Renal cortical epithelial cell (primary cell): Measurements from ENCODE around the gene RRAS2. TPM values are rescaled to one million over a fixed set of nuclear protein-coding genes. Genes with fewer than 3 reads are reported as not detected.

Experiments
- total RNA-seq: library from RNA; depleted of rRNA; stranded (reverse); fragments of >200 nt; gene quantifications from 2 replicates; pipeline ENCODE4 v1.2.3, GENCODE V29; 2014

RRAS2 gene
- total RNA-seq, 1 donor from 2014 or later = 323 TPM

Other genes starting within 250 kb of the RRAS2 start
- 329 and 407 TPM in 2 replicates for gene COPB1, start 140.6 kb upstream of the RRAS2 start, total RNA-seq
- gene PSMA1, start 161.2 kb upstream of the RRAS2 start, total RNA-seq = 108 and 132 TPM in 2 replicates